HG03095 (cell line): Measurements from ENCODE around the gene MIAT.

Source experiments
- ATAC-seq: cut with Tn5 transposase; IDR thresholded peaks from one replicate; pipeline ENCODE4 v1.9.1; 2021; ENCODE audit warnings: moderate library complexity; ENCODE audit not compliant: unreplicated experiment

The MIAT gene

DNA sequence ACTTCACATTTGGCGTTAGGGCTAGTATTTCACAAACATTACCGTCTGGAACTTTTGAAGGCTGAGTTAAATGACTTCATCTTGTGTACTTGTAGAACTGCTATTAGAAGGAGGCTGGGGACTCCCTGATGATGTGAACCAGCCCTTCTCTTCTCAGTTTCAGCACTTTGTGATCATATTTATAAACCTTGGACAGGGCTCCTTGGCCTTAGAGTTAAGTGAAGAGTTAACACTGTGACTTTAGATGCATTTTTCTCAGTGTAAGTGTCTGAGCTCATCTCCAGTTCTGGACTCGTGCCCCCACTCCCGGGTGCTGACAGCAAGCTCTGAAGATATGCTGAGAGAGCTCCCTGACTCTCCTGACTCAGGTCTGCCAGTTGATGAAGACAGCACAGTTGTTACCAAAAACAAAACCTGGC lies 8.4 kb downstream of the MIAT start:
- ATAC-seq = no peak

DNA sequence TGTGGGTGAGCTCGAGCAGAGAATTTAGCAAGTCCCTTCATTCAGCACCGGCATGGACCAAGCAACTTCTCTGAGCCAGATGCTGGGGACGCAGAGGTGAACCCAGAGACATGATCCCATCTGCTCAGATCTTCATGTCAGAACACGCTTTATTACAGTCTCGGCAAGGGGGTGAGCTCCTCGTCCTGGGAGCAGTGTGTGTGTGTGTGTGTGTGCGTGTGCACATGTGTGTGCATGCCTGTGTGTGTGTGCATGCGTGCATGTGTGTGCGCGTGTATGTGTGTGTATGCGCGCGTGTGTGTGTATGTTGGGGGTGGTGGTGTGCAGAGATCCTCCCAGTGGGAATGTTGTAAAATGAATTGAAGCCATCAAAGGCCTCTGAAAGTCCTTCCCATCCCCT lies 9.8 kb downstream of the MIAT start:
- no peak for ATAC-seq

DNA sequence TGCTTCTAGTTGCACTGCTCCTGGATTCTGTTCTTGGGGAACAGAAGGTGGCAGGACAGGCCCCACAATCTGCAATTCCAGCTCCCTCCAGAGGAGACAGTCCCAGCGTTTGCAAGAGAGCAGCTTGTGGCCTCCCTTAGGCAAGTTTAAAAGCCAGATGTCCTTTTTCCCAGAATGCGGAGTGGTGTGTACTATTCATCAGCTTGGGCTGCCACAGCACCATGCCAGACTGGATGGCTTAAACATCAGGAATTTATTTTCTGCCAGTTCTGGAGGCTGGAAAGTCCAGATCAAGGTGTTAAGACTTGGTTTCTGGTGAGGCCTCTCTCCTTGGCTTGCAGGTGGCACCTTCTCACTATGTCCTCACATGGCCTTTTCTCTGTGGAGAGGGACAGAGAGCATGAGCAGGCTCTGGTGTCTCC lies 11.7 kb downstream of the MIAT start:
- no peak for ATAC-seq

DNA sequence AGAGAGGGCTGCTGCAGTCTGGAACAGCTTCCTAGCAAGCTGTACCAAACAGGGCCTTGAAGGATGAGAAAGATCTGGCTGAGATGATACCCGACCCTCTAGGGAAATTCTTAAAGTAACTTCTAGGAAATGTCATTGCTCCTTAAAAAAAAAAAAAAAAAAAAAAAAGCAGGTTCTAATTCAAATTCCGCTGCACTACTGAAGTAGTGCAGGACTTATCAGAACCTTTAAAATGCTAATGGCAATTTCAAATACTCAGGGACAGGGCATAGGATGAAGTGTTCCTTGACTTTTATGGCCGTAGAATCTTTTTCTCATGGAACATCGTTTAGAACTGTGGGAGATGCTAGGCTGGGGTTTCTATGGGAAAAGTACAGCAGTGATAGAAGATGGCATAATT lies 13.1 kb downstream of the MIAT start:
- ATAC-seq = no peak

DNA sequence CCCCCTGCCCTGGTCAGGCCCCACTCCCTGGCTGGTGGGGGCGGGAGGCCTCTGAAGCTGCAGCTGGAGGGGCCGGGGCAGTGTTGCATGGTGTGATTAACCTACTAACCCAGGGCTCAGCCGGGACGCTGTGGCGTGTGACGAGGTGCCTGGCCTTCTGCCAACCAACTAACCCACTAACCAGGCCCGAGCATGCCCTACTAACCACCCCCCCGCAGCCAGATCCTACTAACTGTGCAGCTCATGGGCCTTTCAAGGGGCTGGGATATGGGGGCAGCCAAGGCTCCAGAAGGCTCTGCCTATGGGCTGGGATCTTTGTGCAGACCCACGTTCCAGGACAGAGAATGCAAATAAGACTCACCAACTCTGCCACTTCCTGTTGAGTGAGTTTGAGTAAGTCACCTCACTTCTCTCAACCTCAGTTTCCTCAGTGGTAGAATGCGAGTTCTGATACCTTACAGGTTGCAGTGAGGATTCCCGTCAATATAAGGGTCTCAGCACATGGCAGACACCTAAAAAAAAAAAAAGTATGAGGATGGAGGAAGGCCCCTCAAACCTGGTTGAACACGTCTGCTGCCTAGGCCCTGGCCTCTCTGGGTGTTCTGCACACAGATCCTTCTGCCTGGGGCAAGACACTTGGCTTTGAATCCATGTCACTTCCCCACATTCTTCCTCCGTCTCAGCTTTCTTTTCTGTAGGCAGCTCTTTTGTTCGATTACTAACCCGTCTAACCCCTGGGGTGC lies 14.1 kb downstream of the MIAT start:
- ATAC-seq = no peak

DNA sequence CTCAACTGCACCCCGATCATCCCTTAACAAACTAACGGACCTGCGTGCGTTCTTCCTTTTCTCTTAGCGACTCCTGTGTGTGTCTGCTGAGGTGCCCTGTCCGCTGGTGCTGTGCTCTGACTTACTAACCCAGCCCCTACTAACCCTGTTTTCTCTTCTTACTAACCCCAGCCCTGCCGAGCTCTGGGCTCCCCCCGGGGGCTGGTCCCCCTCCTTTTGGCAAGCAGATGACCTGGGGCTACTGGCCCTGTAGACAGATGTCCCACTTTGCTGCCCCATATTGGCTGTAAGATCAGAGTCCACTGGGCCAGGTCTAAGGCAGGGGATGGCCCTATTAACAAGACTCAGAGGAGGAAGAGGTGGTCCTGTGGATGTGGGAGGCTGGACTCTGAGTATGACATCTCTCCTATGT lies 14.7 kb downstream of the MIAT start:
- ATAC-seq = peak; percentile 3

DNA sequence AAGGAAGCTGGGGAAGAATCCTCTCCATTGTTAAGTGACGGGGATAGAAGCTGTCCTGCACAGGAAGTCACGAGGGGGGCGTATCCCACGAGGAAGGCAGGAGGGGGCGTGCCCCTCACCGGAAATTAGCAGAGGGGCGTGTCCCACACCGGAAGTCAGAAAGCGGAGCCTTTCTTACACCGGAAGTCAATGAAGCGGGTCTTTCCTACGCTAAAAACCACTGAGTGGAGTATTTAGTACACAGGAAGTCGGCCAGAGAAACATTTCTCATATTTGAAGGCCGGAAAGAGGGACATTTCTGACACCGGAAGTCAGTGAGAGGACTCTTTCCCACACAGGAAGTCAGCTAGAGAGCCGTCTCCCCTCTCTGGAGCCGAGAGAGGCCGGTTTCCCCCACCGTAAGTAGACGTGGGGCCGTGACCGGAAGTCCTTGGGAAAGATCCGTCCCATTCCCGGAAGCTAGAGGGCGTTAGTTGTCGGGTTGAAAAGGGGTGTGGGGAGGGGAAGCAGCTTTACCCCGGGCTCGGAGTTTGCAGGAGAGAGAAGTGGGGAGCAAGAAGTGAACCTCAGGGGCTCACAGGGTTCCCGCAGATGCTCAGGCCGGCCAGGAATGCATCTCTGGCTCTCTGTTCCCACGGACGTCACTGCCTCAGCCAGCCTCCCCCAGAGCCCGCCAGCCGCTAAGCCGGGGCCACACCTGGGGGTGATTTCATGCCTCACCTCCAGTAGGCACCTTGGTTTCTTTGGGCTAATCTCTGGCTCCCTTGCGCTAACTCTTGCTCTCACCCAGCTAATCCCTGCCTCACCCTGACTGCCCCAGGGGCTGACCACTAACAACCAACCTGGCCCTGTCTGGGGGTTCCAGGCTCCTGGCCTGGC lies 15.4 kb downstream of the MIAT start:
- ATAC-seq = peak; percentile 47

DNA sequence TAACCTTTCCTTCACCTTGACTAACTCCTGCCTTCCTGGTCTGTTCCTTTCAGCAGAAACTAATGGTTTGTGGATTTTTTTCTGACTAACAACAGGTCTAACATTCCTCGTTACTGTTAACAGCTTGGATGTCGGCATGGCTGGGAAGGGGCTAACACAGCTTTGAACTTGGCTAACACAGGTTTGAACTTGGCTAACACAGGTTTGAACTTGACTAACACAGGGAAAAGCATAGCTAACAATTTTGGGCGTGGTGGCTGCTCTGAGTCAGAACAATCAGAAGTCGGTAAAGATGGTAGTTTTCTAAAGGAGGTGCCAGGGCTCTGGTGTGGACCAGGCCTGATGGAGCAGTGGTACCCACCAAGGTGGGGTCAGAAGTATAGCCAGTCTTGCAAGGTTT lies 16.1 kb downstream of the MIAT start:
- ATAC-seq = no peak

DNA sequence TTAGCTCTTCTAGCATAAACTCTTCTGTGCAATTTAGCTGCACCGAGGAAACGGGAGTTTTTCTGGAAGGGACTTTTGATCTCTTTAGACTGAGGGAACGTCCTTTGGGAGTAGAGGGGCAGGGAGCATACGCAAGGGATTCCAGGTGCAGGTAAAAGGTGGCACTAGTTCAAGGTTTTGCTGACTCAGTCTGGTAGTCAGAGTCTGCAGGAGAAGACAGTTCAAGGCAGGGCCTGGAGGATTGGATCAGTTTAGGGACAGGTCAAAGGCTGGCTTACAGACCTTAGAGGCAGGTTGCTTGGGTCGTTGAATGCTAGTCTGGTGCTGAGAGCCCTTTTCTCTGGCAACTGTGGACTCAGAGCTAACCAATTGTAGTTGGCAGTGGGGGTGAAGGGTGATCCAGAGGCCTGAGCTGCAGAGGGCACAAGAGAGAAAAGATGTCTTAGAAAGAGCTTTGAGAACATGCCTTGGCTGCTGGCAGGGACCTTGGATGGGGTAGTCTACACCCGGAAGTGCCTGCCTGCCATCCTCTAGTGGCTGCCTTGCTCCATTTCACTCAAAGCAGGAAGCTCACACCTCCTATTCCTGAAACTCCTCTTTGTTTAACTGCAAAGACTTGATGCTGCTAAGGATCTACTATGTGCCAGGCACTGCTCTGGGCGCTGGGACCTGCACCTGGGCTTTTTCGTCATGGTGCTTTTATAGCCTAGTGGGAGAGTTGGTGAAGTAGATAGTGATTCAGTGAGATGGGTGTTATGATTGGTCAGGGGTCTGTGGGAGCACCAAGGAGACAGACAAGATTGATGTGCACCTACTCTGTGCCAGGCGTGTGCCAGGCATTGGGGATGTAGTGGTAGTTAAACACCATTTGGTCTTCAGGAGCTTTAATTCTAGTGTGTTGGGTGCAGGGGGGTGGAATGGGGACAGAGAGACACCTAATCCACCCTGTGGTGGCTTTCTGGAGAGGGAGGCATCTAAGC lies 17.1 kb downstream of the MIAT start:
- no peak for ATAC-seq

DNA sequence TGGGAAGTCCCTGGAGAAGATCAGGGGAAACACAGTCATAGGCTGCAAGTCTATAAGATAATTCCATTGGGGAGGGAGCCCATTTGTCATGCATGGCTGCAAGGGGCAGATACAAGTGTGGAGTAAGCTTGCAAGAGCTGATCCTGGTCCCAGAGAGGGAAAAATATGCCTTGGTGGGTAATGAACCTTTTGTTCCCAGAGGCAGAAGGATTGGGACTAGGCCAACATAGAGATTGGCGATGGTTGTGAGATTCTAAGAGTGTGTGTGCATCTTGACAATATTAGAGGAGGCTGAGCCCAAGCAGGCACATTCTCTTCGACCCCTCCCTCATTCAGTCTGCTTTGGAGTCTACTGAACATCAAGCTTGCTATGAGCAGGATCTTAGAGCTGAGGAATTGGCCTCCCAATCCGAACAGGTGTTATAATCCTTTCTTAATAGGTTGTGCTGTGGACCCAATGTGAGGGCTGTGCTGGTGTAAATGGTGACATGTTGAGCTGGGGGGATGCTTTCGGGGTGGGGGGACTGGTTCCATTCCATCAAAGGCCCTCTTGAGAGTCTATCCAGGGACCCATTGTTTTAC lies 18.4 kb downstream of the MIAT start:
- ATAC-seq = no peak

DNA sequence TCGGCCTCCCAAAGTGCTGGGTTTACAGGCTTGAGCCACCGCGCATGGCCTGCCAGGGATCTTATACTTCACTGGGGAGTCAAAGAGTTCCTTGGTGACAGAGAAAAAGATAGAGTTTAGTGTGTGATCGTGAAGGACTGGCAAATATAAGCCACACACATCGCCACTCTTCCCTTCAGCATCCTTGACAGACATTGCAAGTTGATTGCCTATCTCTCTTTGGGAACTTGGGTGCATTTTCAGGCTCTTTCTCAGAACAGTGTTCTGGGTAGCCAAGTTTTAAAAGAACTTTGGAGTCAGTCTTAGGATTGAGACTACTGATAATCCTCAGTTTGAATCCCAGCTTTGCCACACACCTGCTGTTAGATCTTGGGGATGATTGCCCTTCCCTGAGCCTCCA lies 19.8 kb downstream of the MIAT start:
- ATAC-seq = no peak

DNA sequence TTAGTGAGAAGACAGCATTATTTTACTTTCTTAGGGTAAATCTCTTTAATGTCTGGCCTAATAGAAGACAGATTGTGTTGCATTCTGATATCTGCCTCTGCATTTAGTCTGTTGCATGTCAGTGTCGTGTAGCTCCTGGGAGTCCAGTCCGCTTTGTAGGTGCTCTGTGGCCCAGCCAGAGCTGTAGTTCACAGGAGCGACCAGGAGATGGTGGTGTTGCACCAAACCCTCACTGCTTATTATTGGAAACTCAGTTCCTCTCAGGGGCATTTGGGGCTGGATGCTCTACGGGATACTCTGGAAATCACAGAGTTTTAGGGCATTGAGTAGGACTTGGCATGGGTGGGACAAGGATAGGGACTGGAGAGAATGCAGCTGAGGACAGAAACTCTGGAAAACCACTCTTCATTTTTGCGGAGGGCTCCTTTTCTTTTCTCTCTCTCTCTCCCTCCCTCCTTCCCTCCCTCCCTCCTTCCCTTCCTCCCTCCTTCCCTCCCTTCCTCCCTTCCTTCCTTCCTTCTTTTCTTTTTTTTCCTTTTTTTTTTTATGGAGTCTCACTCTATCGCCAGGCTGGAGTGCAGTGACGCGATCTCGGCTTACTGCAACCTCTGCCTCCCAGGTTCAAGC lies 21.7 kb downstream of the MIAT start:
- no peak for ATAC-seq

DNA sequence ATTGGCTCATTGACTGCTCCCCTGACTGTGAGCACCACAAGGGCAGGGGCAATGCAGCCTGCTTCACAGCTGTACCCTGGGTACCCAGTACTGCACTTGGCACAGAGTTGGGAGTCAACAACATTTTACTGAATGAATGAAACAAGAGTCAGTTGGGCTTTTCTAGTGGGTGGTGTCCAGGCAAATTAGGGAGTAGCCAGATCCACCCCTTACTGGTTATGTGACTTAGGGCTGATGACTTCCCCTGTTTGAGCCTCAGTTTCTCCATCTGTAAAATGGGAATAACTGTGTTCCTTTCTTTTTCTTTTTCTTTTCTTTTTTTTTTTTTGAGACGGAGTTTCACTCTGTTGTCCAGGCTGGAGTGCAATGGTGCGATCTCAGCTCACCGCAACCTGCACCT lies 23.1 kb downstream of the MIAT start:
- no peak for ATAC-seq

DNA sequence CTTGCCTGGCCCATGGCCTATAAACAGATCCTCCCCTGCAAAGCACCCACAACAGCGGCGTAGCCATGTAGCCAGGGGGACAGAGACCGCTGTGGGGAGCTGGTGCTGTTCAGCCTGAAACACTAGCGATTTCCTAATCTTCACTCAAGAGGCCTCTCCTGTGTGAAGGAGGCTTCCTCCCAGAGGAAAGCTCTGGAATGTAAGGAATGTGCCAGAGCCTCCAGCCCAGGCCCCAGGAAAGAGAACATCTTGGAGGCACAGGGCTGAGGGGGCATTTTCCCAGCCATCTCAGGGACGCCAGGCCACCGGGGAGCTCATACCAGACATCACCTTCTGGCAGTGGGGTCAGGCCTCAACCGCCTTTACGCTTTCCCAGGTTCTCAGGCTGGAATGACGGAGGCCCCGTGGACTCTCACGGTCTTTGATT lies 24.0 kb downstream of the MIAT start:
- no peak for ATAC-seq

DNA sequence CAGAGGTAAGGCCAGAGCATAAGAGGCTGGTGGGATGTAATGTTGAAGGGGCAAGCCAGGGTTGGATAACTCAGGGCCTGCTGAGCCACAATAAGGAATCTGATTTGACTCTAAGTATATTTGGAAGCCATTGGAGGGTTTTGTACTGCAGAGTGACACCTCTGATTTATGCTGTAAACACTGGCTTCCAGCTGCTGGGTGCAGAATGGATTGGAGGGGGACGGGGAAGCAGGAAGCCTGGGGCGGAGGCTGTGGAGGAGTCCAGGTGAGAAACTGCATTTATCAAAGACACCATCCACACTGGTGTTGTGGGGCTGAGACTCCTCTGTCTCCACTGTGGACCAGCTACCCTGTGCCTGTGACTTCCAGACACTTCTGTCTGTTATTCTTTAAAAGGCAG lies 26.8 kb downstream of the MIAT start:
- no peak for ATAC-seq

DNA sequence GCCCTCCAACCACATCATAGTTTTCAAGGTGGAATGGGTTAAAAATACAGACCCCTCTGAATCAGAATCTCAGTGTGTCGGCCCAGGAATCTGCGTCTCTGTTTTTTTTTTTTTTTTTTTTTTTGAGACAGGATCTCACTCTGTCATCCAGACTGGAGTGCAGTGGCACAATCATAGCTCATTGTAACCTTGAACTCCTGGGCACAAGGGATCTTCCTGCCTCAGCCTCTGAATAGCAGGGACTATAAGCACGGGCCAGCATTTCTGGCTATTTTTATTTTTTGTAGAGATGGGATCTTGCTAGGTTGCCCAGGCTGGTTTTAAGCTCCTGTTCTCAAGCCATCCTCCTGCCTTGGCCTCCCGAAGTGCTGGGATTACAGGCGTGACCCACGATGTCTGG lies 28.2 kb downstream of the MIAT start:
- no peak for ATAC-seq

DNA sequence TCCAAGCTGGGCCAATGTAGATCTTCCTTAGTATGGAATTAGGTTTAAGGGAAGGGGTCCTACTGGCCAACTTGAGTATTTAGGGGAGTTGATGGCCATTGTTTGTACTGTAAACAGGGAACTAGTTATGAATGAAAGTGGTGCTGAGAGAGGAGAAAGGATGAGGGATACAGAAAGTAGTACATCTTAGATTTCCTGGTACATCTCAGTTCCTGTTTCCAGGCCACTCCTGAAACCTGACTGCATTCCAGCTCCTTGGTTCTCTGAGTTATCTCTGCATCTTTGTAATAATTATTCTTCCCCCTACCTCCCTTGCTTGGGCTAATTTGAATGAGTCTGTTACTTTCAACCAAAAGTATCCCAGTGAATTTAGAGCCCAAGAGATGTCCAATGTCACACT lies 30.1 kb downstream of the MIAT start:
- ATAC-seq = no peak

DNA sequence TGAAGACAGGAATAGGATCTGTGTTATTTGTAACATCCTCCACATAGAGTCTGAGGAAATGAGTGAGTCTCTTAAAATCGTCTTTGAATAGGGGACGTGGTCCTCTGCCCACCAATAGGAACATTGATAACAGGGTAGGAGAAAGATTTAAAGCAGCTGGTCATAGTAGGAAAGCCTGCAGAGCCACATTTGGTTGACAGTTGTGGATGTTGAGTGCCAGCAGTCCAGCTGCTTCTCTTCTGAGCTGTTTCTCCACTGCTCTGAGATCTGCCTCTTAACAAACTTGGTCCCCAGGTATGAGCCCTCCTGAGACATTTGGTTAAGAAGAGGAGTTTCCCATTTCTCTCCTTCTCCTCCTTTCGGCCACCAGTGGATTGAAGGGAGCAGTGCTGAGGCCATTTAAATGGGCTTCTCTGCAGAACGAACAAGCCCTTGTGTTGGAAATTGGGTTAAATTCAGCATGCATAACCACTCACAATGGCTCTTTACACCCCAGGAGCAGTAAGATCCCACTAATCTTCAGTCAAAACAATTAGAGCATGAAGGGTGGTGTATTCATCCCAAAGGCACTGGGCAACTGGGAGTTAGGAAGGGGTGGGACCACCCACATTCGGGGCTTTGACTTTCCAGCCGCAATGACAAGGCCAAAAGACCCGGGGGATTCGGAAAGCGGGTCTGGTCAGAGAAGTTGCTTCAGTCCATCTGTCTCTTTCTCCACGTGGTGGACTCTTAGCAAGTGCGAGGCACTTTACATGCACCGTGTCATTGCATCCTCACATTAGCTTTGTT lies 32.3 kb downstream of the MIAT start:
- ATAC-seq = no peak

DNA sequence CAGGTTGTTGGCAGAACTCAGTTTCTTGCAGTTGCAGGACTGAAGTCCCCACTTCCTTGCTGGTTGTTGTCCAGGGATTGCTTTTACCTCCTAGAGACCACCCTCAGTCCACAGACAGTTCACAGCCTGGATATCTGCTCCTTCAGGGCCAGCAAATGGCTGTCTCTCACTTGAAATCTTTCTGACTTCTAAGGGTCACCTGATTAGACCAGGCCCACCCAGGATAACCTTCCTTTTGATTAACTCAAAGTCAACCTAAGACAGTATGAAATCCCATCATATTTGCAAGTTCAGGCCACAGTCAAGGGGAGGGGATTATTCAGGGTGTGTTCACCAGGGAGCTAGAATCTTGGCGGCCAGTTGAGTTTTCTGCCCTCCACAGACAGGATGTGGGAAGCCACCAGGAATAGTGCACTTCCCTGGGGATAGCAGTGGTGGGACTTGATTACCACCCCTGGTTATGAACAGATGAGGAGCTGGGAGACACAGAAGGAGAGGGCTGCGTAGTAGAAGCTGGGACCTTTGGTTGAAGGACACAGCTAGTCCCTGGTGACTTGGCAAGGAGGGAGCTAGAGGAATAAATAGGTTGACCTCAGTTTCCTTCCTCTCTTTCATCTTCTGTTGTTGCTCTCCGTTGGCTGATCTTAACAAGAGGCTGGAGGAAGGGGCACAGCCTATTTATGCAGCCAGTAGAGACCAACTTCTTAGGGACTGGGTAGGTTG lies 33.4 kb downstream of the MIAT start:
- ATAC-seq = no peak
